ENCODE data around the gene SYNPO2. TPM values are rescaled to one million over a fixed set of nuclear protein-coding genes. Genes with fewer than 3 reads are reported as not detected.

The SYNPO2 gene
- total and polyA plus RNA-seq, 2 of the 13 experiments (the other 11 are each of a cell fraction or from before 2014, with no cell fraction given): not detected

- FAIRE-seq (no peak), ATAC-seq (no peak), DNase-seq (ENCODE audit: low spot score) (no peak)
- CTCF ChIA-PET (ENCODE audit: low intra/inter-chr PET ratio, low total read pairs): no interaction called here
- no peak overlapping the region for H3K27ac ChIP-seq (ENCODE audit: extremely low read length, insufficient read depth, low read length)
- H2AFZ ChIP-seq (ENCODE audit: low read length): no peak overlapping the region
- no peak overlapping the region for H3K4me3 ChIP-seq (replicated peaks in 1 of 3; ENCODE audit: insufficient read depth in 1 of 3, low read depth in 2 of 3, low read length in 3 of 3)
- no peaks in the 10 kb centered on the region for H3K79me2 ChIP-seq (ENCODE audit: insufficient read depth, low read length)
- no peak overlapping the region for H3K9ac ChIP-seq (ENCODE audit: insufficient read depth, low read depth, low read length)
- no peaks in the 10 kb centered on the region for H3K9me3 ChIP-seq (ENCODE audit: low read length)
- H3K4me1 ChIP-seq (ENCODE audit: insufficient read depth, low read length): peaks cover 13% of the 10 kb centered on the region
- H3K4me2 ChIP-seq (ENCODE audit: low read depth, low read length): no peak overlapping the region
- WGBS (ENCODE audit: low lambda C conversion rate): 13% methylated on average over 1 of the region's 1 CpG
- intact Hi-C loops (cut with micrococcal nuclease; ENCODE audit: unreplicated experiment) (no loop called here), in situ Hi-C loops (cut with HindIII; ENCODE audit: extremely low pct_ligation_motif_present, low pct_unique_long_range_greater_than_20kb) (no loop called here)
- no peaks in the 10 kb centered on the region for H4K20me1 ChIP-seq (ENCODE audit: insufficient read depth, low read length)
- no TSS peak for BruUV-seq (replicated peaks)
- POLR2A ChIA-PET: no interaction called here
- no peaks in the 10 kb centered on the region for H3K27me3 ChIP-seq (ENCODE audit: control insufficient read depth in 1 of 2, insufficient read depth in 2 of 2, low read length in 2 of 2)
- H3K36me3 ChIP-seq (replicated peaks in 1 of 2; ENCODE audit: control insufficient read depth in 1 of 2, insufficient read depth in 2 of 2, low read length in 2 of 2): no peaks in the 10 kb centered on the region
- TF ChIP-seq POLR2AphosphoS2 (IDR thresholded peaks at IDR 0.05; ENCODE audit: low read depth, low read length) (no peak), ZNF253 (CRISPR knock-in tag; IDR thresholded peaks at IDR 0.05; ENCODE audit: borderline replicate concordance) (no peak), HES4 (CRISPR knock-in tag; IDR thresholded peaks at IDR 0.05; ENCODE audit: borderline replicate concordance) (no peak), MED8 (CRISPR knock-in tag; IDR thresholded peaks at IDR 0.05; ENCODE audit: insufficient replicate concordance) (no peak), ATF1 (CRISPR knock-in tag; IDR thresholded peaks at IDR 0.05) (no peak), MXI1 (IDR thresholded peaks at IDR 0.05; ENCODE audit: borderline replicate concordance, low read depth, low read length) (no peak)
Measured at GRCh38 chr4:119099227-119099810, 210.7 kb downstream of the SYNPO2 start.

- TF ChIP-seq ZBTB40 (IDR thresholded peaks at IDR 0.05) (peak; percentile 61), ZBTB40 (CRISPR knock-in tag; IDR thresholded peaks at IDR 0.05) (peak; percentile 92; the same call in 1 of the 2 replicates), KDM2A (CRISPR knock-in tag; IDR thresholded peaks at IDR 0.05; ENCODE audit: borderline replicate concordance, low read depth) (no peak), ZNF7 (CRISPR knock-in tag; IDR thresholded peaks at IDR 0.05) (peak; percentile 15; the same call in 1 of the 2 replicates)
- Histone ChIP-seq H3K36me3 (replicated peaks in 1 of 2; ENCODE audit: control insufficient read depth in 1 of 2, insufficient read depth in 2 of 2, low read length in 2 of 2) (no peaks in the 10 kb centered on the region), H3K4me2 (ENCODE audit: low read depth, low read length) (no peak overlapping the region), H4K20me1 (ENCODE audit: insufficient read depth, low read length) (no peaks in the 10 kb centered on the region), H3K4me3 (replicated peaks in 1 of 3; ENCODE audit: insufficient read depth in 1 of 3, low read depth in 2 of 3, low read length in 3 of 3) (no peak overlapping the region), H2AFZ (ENCODE audit: low read length) (no peak overlapping the region), H3K4me1 (ENCODE audit: insufficient read depth, low read length) (peaks cover 13% of the 10 kb centered on the region), H3K79me2 (ENCODE audit: insufficient read depth, low read length) (no peaks in the 10 kb centered on the region), H3K27me3 (ENCODE audit: control insufficient read depth in 1 of 2, insufficient read depth in 2 of 2, low read length in 2 of 2) (no peaks in the 10 kb centered on the region), H3K9me3 (ENCODE audit: low read length) (no peaks in the 10 kb centered on the region), H3K27ac (ENCODE audit: extremely low read length, insufficient read depth, low read length) (no peak overlapping the region), H3K9ac (ENCODE audit: insufficient read depth, low read depth, low read length) (no peak overlapping the region)
- ATAC-seq (no peak), DNase-seq (ENCODE audit: low spot score) (no peak), FAIRE-seq (no peak)
- in situ Hi-C loops (cut with HindIII; ENCODE audit: extremely low pct_ligation_motif_present, low pct_unique_long_range_greater_than_20kb) (no loop called here), intact Hi-C loops (cut with micrococcal nuclease; ENCODE audit: unreplicated experiment) (no loop called here)
- ChIA-PET CTCF (ENCODE audit: low intra/inter-chr PET ratio, low total read pairs) (no interaction called here), POLR2A (no interaction called here)
- BruUV-seq (replicated peaks): no TSS peak
- WGBS (ENCODE audit: low lambda C conversion rate): 0% methylated on average over 1 of the region's 1 CpG
Measured at GRCh38 chr4:119100655-119101054, 212.0 kb downstream of the SYNPO2 start.

Measured in HepG2 (cell line).